Measurements from ENCODE around the gene CDK6. TPM values are rescaled to one million over a fixed set of nuclear protein-coding genes. Genes with fewer than 3 reads are reported as not detected.

CDK6 gene
- total RNA-seq, 2 donors from 2014 or later: 151 to 222 TPM

- Mint-ChIP-seq H3K4me1 (peaks cover 31% of the 10 kb centered on the region), H3K9me3 (peaks cover 5% of the 10 kb centered on the region), H3K4me3 (peak overlapping the region; percentile 93), H3K27ac (peak overlapping the region; percentile 95), H3K27me3 (no peaks in the 10 kb centered on the region), H3K36me3 (ENCODE audit: low read depth) (peaks cover 52% of the 10 kb centered on the region)
- no peak for ATAC-seq (replicated peaks)
These were observed 247.3 kb downstream of the CDK6 start for GRCh38 chr7:92589056-92589455.

- Mint-ChIP-seq H3K4me3 (peak overlapping the region; percentile 93), H3K27me3 (no peaks in the 10 kb centered on the region), H3K4me1 (peaks cover 31% of the 10 kb centered on the region), H3K9me3 (peaks cover 5% of the 10 kb centered on the region), H3K36me3 (ENCODE audit: low read depth) (peaks cover 52% of the 10 kb centered on the region), H3K27ac (peak overlapping the region; percentile 95)
- no peak for ATAC-seq (replicated peaks)
These were observed 247.8 kb downstream of the CDK6 start for GRCh38 chr7:92588561-92588960.

- peak overlapping the region; percentile 93 for H3K4me3 Mint-ChIP-seq
- peaks cover 67% of the 10 kb centered on the region for H3K36me3 Mint-ChIP-seq (ENCODE audit: low read depth)
- peaks cover 5% of the 10 kb centered on the region for H3K9me3 Mint-ChIP-seq
- no peaks in the 10 kb centered on the region for H3K27me3 Mint-ChIP-seq
- peaks cover 35% of the 10 kb centered on the region for H3K4me1 Mint-ChIP-seq
- peak overlapping the region; percentile 66 for H3K27ac Mint-ChIP-seq
- no peak for ATAC-seq (replicated peaks)
These were observed 249.5 kb downstream of the CDK6 start for GRCh38 chr7:92586841-92587240.

- Mint-ChIP-seq H3K9me3 (peaks cover 5% of the 10 kb centered on the region), H3K36me3 (ENCODE audit: low read depth) (peaks cover 71% of the 10 kb centered on the region), H3K27me3 (no peaks in the 10 kb centered on the region), H3K4me3 (peak overlapping the region; percentile 93), H3K4me1 (peaks cover 35% of the 10 kb centered on the region), H3K27ac (peak overlapping the region; percentile 34)
- ATAC-seq (replicated peaks): no peak
These were observed 250.0 kb downstream of the CDK6 start for GRCh38 chr7:92586403-92586802.

- Mint-ChIP-seq H3K4me3 (peak overlapping the region; percentile 58), H3K27me3 (no peaks in the 10 kb centered on the region), H3K27ac (peak overlapping the region; percentile 79), H3K36me3 (ENCODE audit: low read depth) (peaks cover 86% of the 10 kb centered on the region), H3K4me1 (peaks cover 40% of the 10 kb centered on the region), H3K9me3 (peaks cover 5% of the 10 kb centered on the region)
- peak; percentile 35 for ATAC-seq (replicated peaks)
These were observed 251.4 kb downstream of the CDK6 start for GRCh38 chr7:92584953-92585352.

DNA sequence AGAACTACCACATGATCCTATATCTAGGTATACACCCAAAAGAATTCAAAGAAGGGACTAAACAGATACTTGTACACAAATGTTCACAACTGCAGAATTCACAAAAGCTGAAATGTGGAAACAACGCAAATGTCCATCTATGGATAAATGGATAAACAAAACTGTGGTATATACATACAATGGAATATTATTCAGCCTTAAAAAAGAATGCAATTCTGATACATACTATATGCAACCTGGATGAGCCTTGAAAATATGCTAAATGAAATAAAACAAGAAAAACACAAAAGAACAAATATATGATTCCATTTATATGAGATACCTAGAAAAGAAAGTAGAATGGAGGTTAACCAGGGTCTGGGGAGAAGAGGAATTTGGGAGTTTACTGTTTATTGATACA is 253.4 kb downstream of the CDK6 start:
- no peak for ATAC-seq (replicated peaks)
- Mint-ChIP-seq H3K4me1 (peaks cover 31% of the 10 kb centered on the region), H3K27me3 (no peaks in the 10 kb centered on the region), H3K9me3 (peaks cover 5% of the 10 kb centered on the region), H3K36me3 (ENCODE audit: low read depth) (peaks cover 87% of the 10 kb centered on the region), H3K27ac (peak overlapping the region; percentile 21), H3K4me3 (no peak overlapping the region)

DNA sequence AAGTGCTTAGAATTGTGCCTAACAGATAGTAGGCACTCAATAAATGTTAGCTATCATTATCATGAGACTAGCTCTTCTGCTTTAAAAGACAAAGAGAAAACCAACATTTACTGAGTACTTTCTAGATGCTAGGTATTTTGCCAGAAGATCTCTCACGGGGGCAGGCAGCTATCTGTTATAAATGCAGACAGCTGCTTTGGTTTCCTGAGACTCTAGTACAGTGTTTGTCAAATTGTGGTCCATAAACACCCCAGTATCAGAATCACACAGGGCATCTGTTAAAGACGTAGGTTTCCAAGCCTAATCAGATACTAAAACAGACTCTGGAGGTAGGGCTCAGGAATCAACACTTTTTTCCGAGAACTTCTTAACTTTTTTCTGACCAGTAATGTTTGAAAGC is 260.1 kb downstream of the CDK6 start:
- Mint-ChIP-seq H3K4me3 (no peak overlapping the region), H3K9me3 (no peaks in the 10 kb centered on the region), H3K27me3 (no peaks in the 10 kb centered on the region), H3K4me1 (peaks cover 10% of the 10 kb centered on the region), H3K36me3 (ENCODE audit: low read depth) (peaks cover 90% of the 10 kb centered on the region), H3K27ac (no peak overlapping the region)
- no peak for ATAC-seq (replicated peaks)

GRCh38 chr7:92569137-92569536 is 267.2 kb downstream of the CDK6 start:
- Mint-ChIP-seq H3K4me1 (peaks cover 2% of the 10 kb centered on the region), H3K27me3 (no peaks in the 10 kb centered on the region), H3K4me3 (no peak overlapping the region), H3K27ac (no peak overlapping the region), H3K9me3 (no peaks in the 10 kb centered on the region), H3K36me3 (ENCODE audit: low read depth) (peaks cover 89% of the 10 kb centered on the region)
- ATAC-seq (replicated peaks): no peak

GRCh38 chr7:92567460-92567859 is 268.9 kb downstream of the CDK6 start:
- no peak overlapping the region for H3K27ac Mint-ChIP-seq
- no peaks in the 10 kb centered on the region for H3K27me3 Mint-ChIP-seq
- no peaks in the 10 kb centered on the region for H3K9me3 Mint-ChIP-seq

GRCh38 chr7:92563345-92563744 is 273.0 kb downstream of the CDK6 start:
- peaks cover 88% of the 10 kb centered on the region for H3K36me3 Mint-ChIP-seq (ENCODE audit: low read depth)
- H3K9me3 Mint-ChIP-seq: no peaks in the 10 kb centered on the region
- no peak for ATAC-seq (replicated peaks)
- H3K4me3 Mint-ChIP-seq: no peak overlapping the region
- peak overlapping the region; percentile 26 for H3K27ac Mint-ChIP-seq
- H3K27me3 Mint-ChIP-seq: no peaks in the 10 kb centered on the region
- no peaks in the 10 kb centered on the region for H3K4me1 Mint-ChIP-seq

More at GRCh38 chr7:92567460-92567859, 268.9 kb downstream of the CDK6 start:
- Mint-ChIP-seq H3K4me3 (no peak overlapping the region), H3K4me1 (no peaks in the 10 kb centered on the region), H3K36me3 (ENCODE audit: low read depth) (peaks cover 95% of the 10 kb centered on the region)
- ATAC-seq (replicated peaks): no peak

DNA sequence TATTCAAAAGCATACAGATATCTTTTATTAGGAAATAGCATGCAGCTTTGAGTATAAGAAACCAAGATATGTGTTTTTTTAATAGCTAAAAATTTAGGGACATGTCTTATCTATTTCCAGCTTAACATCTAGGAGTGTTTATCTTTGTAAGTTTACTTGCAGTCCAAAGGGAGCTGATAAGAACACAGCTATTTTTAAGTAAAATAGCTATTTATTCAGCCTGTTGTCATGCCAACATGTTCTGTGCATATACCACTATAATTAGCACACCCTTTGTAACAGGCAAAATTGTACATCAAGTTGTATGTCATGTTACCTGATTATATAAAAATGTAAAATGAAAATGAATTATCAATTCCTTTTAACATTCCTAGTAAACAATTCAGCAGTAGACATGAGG is 275.8 kb downstream of the CDK6 start:
- no peak for ATAC-seq (replicated peaks)
- H3K4me1 Mint-ChIP-seq: no peaks in the 10 kb centered on the region
- no peaks in the 10 kb centered on the region for H3K9me3 Mint-ChIP-seq
- no peak overlapping the region for H3K4me3 Mint-ChIP-seq
- peaks cover 71% of the 10 kb centered on the region for H3K36me3 Mint-ChIP-seq (ENCODE audit: low read depth)
- no peak overlapping the region for H3K27ac Mint-ChIP-seq
- no peaks in the 10 kb centered on the region for H3K27me3 Mint-ChIP-seq

DNA sequence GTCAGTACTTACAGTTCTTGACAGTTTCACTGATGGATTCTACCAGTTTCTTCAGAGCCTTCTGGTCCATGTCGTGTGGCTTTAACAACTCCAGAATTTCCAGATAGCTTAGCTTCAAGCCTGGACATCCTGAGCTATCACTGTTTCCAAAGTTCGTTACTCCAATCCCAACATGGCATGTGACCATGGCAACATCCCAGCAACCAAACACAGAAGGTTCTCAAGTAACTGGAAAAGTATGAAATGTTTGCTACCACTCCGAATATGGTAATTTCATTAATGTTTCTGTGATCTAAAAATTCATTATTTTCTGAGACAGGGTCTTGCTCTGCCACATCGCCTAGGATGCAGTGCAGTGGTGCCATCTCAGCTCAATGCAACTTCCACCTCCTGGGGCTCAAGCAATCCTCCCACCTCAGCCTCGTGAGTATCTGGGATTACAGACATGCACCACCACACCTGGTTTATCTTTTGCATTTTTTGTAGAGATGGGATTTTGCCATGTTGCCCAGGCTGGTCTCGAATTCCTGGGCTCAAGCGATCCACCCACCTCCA is 278.5 kb downstream of the CDK6 start:
- Mint-ChIP-seq H3K27me3 (no peaks in the 10 kb centered on the region), H3K4me1 (no peaks in the 10 kb centered on the region), H3K36me3 (ENCODE audit: low read depth) (peaks cover 46% of the 10 kb centered on the region), H3K27ac (peak overlapping the region; percentile 39), H3K4me3 (no peak overlapping the region), H3K9me3 (no peaks in the 10 kb centered on the region)
- ATAC-seq (replicated peaks): no peak

DNA sequence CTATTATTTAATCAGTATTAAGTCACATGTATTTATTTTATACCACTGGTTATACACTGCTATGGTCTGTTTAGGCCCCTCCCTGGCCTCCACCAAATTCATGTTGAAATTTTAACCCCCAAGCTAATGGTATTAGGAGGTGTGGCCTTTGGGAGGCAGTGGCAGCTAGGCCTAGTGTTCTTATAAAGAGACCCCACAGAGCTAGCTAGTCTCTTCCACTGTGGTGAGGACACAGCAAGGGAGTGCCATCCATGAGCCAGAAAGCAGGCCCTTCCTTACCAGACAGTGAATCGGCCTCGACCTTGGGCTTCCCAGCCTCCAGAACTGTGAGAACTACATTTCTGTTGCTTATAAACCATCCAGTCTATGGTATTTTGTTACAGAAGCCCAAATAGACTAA is 279.1 kb downstream of the CDK6 start:
- H3K4me1 Mint-ChIP-seq: no peaks in the 10 kb centered on the region
- no peak for ATAC-seq (replicated peaks)
- H3K27ac Mint-ChIP-seq: no peak overlapping the region
- H3K36me3 Mint-ChIP-seq (ENCODE audit: low read depth): peaks cover 39% of the 10 kb centered on the region
- no peaks in the 10 kb centered on the region for H3K9me3 Mint-ChIP-seq
- H3K27me3 Mint-ChIP-seq: no peaks in the 10 kb centered on the region
- H3K4me3 Mint-ChIP-seq: no peak overlapping the region
